ENCODE measurements around the gene PLCB2. TPM values are rescaled to one million over a fixed set of nuclear protein-coding genes. Genes with fewer than 3 reads are reported as not detected.

The PLCB2 gene
- total RNA-seq, 1 experiment from 2014 or later: 7.4 TPM

DNA sequence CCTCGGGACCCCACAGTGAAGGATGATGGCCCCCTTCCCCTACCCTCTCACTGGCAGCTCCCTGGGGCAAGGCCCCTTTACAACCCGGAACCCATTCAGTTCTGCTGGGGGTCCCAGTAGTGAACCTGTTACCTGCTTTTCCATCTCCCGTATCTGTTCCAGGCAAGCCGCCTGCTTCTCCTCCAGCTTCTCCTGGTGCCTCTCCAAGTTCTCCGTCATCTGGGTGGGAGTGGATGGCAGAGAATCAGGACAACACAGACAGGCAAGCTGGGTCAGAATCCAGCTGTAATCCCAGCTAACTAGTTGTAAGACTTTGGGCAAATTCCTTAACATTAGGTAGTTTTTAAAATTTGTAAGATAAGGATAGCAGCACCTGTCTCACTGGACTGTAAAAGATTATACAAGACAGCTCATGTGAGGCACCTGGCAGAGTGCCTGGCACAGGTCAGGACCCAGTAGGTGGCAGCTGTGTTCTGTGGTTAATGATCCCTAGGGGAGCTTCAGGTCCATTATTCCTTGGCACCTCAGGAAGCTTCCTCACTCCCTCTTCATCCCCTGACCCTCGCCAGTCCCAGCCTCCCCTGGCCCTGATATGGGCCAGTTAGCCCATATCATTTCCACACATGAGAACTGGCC lies 18.5 kb downstream of the PLCB2 start:
- H3K4me3 Mint-ChIP-seq: no peak overlapping the region

More for the DNA sequence above, 18.5 kb downstream of the PLCB2 start:
- Mint-ChIP-seq H3K36me3 (ENCODE audit: insufficient read depth in 1 of 3, low read depth in 3 of 3) (no peaks in the 10 kb centered on the region), H3K27ac (no peak overlapping the region), H3K4me1 (peaks cover 23 to 41% of the 10 kb centered on the region in 2 experiments), H3K9me3 (no peaks in the 10 kb centered on the region), H3K27me3 (ENCODE audit: low read depth) (peaks cover 85% of the 10 kb centered on the region)
- TF ChIP-seq, protein P1, sequence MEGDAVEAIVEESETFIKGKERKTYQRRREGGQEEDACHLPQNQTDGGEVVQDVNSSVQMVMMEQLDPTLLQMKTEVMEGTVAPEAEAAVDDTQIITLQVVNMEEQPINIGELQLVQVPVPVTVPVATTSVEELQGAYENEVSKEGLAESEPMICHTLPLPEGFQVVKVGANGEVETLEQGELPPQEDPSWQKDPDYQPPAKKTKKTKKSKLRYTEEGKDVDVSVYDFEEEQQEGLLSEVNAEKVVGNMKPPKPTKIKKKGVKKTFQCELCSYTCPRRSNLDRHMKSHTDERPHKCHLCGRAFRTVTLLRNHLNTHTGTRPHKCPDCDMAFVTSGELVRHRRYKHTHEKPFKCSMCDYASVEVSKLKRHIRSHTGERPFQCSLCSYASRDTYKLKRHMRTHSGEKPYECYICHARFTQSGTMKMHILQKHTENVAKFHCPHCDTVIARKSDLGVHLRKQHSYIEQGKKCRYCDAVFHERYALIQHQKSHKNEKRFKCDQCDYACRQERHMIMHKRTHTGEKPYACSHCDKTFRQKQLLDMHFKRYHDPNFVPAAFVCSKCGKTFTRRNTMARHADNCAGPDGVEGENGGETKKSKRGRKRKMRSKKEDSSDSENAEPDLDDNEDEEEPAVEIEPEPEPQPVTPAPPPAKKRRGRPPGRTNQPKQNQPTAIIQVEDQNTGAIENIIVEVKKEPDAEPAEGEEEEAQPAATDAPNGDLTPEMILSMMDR (conservative IDR thresholded peaks at IDR 0.05): no peak
- Histone ChIP-seq H3K4me1 (ENCODE audit: insufficient read depth, low read length) (peaks cover 5% of the 10 kb centered on the region), H3K27ac (ENCODE audit: insufficient read length, low read depth, low read length) (no peak overlapping the region), H3K14ac (ENCODE audit: insufficient read depth, low read length) (no peak overlapping the region), H3K9ac (ENCODE audit: extremely low read depth, insufficient read length, low read length) (no peak overlapping the region), H4K8ac (replicated peaks; ENCODE audit: insufficient read length, low read depth, low read length) (no peak overlapping the region), H3K23me2 (ENCODE audit: insufficient read length, low read depth, low read length, poor library complexity, severe bottlenecking) (peaks cover 8% of the 10 kb centered on the region), H3K4ac (ENCODE audit: low read depth, low read length) (no peak overlapping the region), H3K79me1 (ENCODE audit: insufficient read depth, low read depth, low read length, poor library complexity, severe bottlenecking) (no peaks in the 10 kb centered on the region), H4K20me1 (ENCODE audit: control insufficient read depth, insufficient read depth, insufficient read length) (no peaks in the 10 kb centered on the region), H2AFZ (ENCODE audit: low read length) (no peak overlapping the region), H2BK20ac (ENCODE audit: low read depth, low read length, poor library complexity, severe bottlenecking) (no peak overlapping the region), H3K23ac (ENCODE audit: insufficient read length, low read depth, low read length) (no peak overlapping the region), H2BK15ac (ENCODE audit: low read depth, low read length) (no peak overlapping the region), H3K79me2 (ENCODE audit: insufficient read depth, low read length) (no peaks in the 10 kb centered on the region), H3K56ac (ENCODE audit: insufficient read length, low read depth, low read length) (no peak overlapping the region), H3T11ph (ENCODE audit: low read length) (no peak overlapping the region), H2BK12ac (ENCODE audit: insufficient read length, low read depth, low read length) (no peak overlapping the region), H2AK5ac (ENCODE audit: insufficient read length, low read length) (no peak overlapping the region), H3K4me2 (ENCODE audit: insufficient read depth, insufficient read length, low read length) (no peak overlapping the region), H4K5ac (ENCODE audit: insufficient read length, low read depth, low read length) (no peak overlapping the region), H4K91ac (ENCODE audit: insufficient read length, low read depth, low read length) (no peak overlapping the region), H3K18ac (ENCODE audit: insufficient read length, low read depth, low read length) (no peak overlapping the region), H3K27me3 (ENCODE audit: insufficient read depth, low read length) (peaks cover 14% of the 10 kb centered on the region; the same call in 1 of the 2 replicates), H3K9me3 (ENCODE audit: control insufficient read depth, low read depth, low read length) (no peaks in the 10 kb centered on the region), H2BK120ac (ENCODE audit: low read depth, low read length, poor library complexity, severe bottlenecking) (no peak overlapping the region), H2BK5ac (ENCODE audit: insufficient read length, low read length) (no peak overlapping the region)
- no CpG with 5 or more reads among the region's 6 CpGs for WGBS (ENCODE audit: extremely low coverage, insufficient read length, low lambda C conversion rate)
- no peak for DNase-seq

All from H9 (cell line).